EH (cell line): Measurements from ENCODE around the gene FERMT1.
"Not testable (repeated sequence)": the region's sequence is repeated elsewhere in the genome, so short reads cannot be mapped to it uniquely, and the experiment has no call there.

ENCODE experiments used
- DNase-seq: peaks from one replicate; pipeline ENCODE4 v3.0.0-alpha.2; 2015; ENCODE audit warnings: low read depth

The FERMT1 gene

DNA sequence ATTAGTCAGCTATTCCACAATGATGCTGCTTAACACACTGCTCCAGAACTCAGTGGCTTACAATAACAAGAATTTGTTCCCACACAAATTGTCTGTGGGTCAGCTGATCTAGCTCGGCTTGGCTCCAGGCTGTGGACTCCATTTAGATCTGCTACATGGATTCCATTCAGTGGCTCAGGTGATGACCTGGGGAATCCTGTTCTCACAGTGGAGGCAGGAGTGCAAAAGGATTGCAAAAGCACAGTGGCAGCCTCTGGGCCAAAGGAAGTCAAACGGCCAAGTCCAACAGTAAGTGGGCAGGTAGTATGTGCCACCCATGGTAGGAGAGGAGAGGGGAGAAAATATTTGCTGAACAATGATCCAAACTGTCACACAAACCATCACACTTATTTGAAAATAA lies 53.2 kb downstream of the FERMT1 start:
- DNase-seq, result no peak

GRCh38 chr20:6067763-6068318 lies 55.0 kb downstream of the FERMT1 start:
- DNase-seq, result no peak

- DNase-seq, result no peak
Observed at GRCh38 chr20:6066582-6066981, 56.2 kb downstream of the FERMT1 start.

DNA sequence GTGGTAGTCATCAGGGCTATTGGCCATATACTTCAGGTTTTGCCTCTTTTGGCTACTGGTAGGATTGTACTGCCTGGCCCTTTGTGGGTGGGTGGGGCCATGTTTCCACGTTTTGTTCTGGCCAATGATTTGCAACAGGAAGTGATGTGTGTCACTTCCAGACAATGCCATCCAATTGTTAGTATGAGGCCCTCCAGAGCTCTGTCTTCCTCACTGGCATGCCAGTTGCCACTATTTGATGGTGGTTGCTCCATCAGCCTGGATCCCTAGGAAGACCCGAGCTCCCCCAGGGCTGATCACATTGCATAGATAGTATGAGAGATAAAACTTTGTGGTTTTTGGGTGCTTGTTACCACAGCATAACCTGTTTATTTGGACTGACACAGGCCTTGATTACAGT lies 61.3 kb downstream of the FERMT1 start:
- no peak for DNase-seq

DNA sequence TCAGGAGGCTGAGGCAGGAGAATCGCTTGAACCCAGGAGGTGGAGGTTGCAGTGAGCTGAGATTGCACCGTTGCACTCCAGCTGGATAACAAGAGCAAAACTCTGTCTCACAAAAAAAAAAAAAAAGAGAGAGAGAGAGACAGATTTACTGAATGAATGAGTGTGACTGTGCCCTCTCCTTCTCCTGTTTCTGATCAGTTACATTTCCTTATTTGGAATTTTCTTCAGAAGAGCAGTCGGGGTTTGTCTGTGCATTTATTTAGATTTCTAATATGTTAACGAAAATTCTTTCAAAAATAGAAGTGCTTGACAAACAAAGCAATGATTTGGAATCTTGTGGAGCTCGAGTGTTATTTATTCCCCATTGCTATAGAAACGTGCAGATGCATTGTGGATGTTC lies 62.6 kb downstream of the FERMT1 start:
- DNase-seq, result no peak

GRCh38 chr20:6058684-6059295 lies 64.0 kb downstream of the FERMT1 start:
- no peak for DNase-seq

- no peak for DNase-seq
Observed at GRCh38 chr20:6057691-6058090, 65.1 kb downstream of the FERMT1 start.

GRCh38 chr20:6057139-6057538 lies 65.7 kb downstream of the FERMT1 start:
- DNase-seq, result no peak

DNA sequence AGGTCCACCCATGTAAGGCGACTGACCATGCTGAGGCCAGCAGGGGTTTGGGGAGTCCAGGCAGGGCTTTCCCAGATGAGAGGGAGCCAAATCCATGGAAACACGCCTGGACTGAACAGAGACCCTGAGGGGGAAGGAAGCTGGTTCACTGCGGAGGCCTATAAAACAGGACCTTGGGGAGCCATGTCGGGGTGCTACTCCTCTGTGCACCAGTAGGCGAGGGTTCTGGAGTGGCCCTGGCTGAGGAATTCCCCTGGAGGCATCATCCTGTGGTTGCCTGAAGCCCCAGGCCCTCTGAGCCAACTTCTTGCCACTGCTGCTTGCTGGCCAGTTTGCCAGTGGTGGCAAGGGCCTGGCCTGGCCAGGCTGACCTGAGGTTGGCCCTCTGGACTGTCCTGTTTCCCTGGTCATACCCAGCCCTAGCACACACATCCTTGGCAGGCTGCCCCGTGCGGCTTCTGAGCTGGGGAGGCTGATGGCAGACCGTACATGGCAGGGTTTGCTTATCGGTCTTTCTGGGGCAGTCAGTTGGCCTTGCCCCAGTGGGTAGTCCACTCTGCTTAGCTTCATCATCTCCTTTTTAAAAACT lies 66.8 kb downstream of the FERMT1 start:
- DNase-seq, result no peak

- no peak for DNase-seq
Observed at GRCh38 chr20:6055161-6055783, 67.6 kb downstream of the FERMT1 start.

DNA sequence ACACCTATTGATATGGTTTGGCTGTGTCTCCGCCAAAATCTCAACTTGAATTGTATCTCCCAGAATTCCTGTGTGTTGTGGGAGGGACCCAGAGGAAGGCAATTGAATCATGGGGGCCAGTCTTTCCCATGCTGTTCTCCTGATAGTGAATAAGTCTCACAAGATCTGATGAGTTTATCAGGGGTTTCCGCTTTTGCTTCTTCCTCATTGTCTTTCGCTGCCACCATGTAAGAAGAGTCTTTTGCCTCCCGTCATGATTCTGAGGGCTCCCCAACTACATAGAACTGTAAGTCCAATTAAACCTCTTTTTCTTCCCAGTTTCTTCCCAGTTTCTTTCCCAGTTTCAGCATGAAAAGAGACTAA lies 68.2 kb downstream of the FERMT1 start:
- not testable (repeated sequence) for DNase-seq

DNA sequence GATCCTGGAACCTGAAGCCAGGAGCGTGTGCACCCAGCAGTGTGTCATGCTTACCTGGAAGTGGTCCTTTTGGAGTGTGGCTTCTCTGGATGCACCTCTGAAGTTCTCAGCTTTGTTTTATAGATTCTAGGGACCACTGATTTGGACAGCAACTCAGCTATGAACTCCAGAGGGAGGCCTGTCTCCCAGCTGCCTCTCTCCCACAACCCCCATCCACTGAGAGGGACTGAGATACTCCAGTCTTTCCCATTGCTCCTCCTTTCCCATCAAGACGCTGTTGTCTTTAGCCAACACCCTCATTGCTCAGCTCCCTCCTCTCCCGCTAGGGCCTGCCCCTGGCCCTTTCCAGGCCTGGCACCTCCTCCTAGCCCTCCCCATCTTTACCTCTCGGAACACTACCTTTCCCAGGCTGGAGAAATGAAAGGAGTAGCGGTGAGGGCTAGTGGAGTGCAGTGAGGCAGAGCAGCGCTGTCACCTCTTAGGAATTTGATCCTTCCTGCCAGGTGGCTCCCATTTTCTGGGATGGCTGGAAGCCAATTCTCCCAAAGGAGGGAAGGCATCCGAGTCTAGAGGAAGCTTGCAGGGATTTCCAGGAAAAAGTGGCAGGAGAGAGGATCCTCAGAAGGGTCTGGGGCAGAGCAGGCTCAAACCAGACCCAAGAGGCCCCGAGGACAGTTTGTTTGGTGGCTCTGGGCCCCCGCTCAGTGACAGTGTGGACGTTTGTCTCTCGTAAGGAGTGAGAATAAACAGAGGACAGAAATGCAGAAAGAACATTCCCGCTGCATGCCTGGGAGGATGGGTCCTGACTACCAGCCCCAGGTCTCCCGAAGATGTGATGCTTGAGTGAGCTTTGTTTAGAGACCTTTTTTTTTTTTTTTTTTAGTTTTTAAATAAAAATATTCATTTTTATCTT lies 68.8 kb downstream of the FERMT1 start, which contains the start of gene LRRN4:
TSS of gene LRRN4 (minus strand) at position 285 of the 913 bp plus-strand sequence. CDS start 1,261 bp downstream, outside the sequence.
- DNase-seq, result peak; percentile 40

DNA sequence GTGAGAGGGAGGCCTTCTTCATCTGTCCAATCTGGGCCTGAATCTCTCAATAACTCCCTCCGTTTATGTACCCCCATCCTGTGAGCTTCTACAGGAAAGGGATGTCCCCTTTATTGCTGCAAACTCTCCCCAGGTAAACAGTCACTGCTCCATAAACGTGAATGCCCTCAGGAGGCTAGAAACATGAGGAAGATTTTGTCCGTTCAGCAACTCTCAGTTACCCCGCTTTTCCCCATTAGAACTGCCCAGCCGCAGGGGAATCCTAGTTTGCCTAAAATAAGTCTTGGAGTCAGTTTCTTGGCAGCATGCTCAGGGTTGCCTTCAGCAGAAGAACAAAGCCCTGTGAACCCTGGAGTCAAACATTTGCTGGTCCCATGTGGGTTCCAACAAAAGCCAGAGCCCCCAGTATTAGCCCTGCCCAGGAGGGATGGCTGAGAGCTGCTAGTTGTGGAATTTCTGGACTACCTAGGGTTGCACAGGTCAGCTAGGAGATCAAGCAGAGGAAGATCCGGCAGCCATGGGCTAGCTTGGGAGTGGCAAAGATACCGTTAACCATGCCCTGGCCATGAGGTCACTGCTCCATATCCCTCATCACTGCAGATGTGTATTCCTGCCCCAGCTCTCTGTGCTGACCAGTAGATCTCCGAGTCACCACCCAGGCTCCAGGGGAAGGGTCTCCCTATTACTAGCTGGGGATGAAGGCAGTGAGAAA lies 69.6 kb downstream of the FERMT1 start:
- no peak for DNase-seq

- peak; percentile 69 for DNase-seq
Observed at GRCh38 chr20:6051505-6051904, 71.3 kb downstream of the FERMT1 start.

DNA sequence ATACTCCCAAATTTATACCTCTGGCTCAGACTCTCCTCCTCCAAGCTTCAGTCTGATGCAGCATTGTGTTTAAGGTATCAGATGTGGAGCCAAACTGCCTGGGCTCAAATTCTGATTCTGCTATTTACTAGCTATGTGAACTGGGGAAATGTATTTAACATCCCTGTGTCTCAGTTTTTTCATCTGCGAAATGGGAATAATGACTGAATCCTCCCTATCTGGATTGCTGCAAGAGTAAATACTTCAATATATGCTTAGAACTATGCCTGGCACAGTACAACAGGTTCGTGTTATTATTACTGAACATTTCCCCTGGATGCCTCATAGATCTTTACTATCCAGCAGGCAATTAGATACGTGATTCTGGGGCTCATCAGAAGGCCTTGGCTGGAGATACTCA lies 74.4 kb downstream of the FERMT1 start:
- no peak for DNase-seq

DNA sequence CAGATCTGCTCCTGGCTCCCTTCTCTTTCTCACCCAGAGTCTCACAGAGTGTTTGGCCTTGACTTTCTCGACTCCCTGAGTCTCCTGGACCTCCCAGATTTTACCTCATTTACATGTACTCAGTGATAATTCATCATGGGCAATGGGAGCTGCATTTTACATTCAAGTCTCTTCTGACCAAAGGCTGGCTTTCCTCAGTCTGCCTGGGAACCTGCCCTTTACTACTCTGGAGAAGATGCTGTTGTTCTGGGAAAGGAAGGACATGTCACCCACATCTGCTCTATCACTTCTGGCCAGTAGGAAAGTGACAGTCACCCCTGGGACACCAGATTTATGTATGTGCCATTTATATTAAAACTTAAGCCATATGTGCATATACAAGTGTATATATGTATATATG lies 76.4 kb downstream of the FERMT1 start:
- DNase-seq, result no peak

GRCh38 chr20:6045566-6045965 lies 77.3 kb downstream of the FERMT1 start:
- peak; percentile 41 for DNase-seq

DNA sequence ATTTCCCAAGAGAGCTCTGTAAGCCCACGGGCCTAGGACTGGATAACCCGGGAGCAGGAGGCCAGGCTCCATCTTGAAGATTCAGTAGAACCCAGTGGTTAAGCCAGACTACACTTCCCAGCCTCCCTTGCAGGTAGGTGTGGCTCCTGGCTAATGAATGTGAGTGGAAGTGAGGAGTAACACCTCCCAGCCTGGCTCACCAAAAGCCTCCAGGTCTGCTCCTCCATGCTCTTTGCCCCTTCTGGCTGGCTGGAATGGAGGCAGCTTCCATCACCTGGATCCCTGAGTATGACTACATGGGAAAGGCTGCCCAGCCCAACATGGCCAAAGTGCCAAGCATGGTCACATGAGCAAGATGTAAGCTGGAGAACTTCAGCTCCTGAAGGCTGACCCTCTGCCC lies 78.7 kb downstream of the FERMT1 start:
- DNase-seq, result no peak

- DNase-seq, result no peak
Observed at GRCh38 chr20:6041808-6042265, 81.0 kb downstream of the FERMT1 start.

DNA sequence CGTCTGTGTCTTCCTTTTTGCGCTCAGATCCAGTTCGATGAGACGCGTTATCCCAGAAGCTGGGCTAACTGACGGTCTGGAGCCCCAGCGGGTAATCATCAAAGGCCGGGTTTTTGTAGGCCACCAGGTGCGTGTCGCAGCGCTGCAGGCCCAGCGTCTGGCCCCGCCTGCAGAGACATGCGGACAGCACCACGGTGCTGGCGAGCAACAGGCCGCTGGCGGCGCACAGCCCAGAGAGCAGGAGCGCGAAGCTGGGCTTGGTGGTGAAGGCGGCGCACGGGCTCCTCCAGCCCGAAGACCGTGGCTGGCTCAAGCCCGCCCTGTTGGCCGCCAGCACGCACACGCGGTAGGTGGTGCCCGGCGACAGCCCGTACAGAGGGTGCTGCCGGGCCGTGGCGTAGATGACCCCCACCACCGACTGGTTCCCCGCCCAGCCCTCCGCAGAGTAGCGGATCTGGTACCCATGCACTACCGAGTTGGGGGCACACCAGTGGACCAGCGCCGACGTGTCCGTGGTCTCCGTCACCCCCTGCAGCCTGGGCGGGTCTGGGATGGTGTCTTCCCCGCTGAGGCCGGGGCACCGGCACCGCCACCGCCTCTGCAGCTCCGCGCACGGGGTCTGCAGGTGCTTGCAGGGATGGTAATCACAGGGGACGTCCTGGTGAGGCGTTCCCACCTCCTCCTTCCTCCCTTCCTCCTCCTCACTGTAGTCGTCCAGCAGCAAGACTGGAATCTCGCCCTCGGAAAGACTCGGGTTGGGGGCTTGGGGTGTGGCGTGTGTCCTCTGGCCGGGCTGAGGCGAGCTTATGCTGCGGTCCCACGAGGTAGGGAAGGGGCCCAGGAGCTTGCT lies 81.6 kb downstream of the FERMT1 start:
- no peak for DNase-seq

DNA sequence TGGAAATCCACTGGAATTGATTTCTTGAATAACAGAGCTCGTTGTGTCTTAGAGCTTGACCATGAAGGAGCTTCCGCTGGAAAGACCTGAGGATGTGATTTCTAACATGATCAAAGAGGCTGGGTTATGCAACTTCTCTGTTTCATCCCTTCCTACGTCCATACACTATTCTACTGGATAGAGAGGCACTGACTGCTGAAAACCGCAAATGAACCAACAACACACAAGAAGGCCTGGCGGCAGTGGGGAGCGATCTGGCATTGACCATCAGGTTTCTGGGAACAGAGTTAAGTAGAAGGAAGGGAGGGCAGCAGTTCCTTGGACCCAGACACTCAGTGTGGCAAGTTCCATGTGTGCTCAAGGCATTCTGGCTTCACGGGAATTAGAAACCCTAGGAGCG lies 82.3 kb downstream of the FERMT1 start:
- no peak for DNase-seq
